Medulla oblongata (tissue), 1 donor: ENCODE data around the gene ZNF222.

Experiments
- DNase-seq: peaks from one replicate; pipeline ENCODE4 v3.0.0-alpha.2; 2015; ENCODE audit errors: extremely low spot score

The ZNF222 gene

DNA sequence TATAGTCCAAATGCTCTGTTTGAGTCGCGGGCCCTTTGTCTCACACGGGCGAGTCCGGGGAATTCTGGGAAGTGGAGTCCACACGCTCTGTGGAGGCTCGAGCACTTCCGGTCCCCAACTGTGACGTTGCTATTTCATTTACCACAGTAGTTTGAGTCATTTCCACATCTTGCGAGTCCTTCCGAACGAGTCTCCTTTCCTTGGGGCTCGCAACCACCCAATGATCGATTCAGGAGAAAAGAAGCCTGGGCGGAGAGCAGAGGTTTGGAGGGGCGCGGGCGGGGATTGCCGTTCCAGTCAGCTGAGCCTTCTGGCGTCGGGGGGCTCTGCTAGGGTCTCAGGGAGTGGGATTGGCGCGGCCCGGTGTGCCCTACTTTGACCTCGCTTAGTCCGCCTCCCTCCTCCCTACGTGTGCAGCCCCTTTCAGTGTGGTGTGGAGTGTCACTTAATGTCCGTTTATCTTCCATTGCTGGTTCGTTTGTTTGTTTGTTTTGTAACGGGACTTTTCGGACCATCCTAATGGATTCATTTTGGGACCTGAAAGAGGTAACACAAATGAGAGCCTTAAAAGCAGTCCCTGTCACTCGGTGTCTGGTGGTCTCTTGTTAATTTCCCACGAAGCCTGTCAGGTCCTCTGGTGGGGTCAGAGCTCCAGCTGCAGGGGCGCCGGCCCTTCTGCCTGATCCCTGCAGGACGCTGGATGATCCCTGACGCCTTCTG is at the start of gene ZNF222:
TSS of gene ZNF222 (plus strand) at position 163 of the 720 bp plus-strand sequence. CDS start at position 221, 58 bp downstream.
- peak; percentile 94 for DNase-seq

DNA sequence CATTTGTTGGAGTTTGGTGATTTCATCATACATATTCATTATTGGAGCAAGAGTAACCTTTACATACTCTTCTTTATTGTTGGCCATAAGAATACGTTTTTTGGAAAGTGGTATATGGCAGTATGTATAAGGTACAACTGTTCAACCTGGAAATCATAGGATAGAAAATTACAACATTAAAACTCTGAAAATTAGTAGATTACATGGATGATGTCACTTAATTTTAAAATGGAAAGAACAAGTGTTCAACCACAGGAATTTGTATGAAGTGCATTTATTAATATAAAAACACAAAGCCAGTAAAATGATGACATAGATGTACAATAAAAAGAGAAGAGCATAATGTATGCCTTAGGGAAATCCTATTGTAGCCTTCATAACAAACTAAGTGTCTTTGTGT is 48.4 kb upstream of the ZNF222 start:
- no peak for DNase-seq

DNA sequence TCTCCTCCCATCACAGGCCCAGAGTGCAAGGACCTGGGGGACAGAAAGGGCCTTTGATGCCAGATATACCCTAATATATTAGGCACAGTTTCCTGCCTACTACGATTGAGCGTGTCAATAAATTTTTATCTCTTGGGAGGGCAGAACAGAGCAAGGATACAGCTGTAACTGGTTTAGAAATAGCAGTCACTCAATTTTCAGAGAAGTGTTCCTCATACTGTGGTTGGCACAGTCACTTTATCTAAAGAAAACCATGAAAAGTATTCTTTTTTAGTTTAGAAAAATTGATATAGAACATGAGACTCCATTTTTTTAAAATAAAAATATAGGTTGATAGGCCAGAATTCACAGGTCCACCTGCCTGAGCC is 41.7 kb upstream of the ZNF222 start:
- DNase-seq, result no peak

DNA sequence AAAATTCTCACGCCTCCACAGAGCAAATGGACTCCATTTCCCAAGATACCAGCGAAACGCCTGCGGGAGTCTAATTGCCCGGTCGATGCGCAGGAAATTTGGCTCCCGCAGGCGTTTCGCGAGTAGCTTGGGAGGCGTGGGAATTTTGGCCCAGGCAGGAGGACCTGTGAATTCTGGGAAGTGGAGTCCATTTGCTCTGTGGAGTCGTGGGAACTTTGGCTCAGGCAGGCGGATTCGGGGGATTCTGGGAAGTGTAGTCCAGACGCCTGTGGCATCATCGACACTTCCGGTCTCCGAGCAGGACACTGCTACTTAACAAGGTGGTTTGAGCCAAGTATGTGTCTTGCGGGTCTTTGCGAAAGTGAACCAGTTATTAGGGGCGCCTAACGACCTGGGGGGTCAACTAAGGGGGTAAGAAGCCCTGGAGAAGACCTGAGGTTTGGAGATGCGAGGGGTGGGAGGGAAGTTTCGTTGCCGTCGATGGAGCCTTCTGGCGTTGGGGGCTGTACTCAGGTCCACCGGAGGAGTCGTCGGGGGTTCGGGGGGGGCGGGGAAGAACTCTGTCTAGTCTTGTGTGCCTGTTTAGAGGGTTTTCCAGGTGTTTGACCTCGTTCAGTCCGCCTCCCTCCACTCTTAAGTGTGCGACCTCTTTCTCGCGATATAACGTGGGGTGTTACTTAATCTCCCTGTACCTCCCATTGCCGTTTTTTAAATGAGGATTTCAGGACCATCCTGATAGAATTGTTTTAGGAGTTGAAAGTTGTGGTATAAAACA is 41.1 kb upstream of the ZNF222 start, which contains the start of gene ZNF155:
TSS of gene ZNF155 (plus strand) at position 277 of the 775 bp plus-strand sequence. CDS start 4,356 bp downstream, outside the sequence.
- DNase-seq, result peak; percentile 98

DNA sequence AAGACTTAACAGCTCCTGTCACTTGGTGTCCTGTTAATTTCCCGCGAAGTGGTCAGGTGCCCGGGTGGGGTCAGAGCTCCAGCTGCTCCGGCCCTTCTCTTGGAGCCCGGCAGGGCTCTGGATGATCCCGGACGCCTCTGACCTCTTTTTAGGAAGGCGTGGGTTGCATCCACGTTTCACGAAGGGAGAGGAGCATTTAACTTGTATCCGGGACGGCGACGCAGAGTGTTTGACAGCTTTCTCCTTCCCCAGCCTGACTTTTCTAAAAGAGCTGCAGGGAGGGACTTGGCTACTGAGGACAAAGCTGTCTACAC is 40.5 kb upstream of the ZNF222 start:
- no peak for DNase-seq

DNA sequence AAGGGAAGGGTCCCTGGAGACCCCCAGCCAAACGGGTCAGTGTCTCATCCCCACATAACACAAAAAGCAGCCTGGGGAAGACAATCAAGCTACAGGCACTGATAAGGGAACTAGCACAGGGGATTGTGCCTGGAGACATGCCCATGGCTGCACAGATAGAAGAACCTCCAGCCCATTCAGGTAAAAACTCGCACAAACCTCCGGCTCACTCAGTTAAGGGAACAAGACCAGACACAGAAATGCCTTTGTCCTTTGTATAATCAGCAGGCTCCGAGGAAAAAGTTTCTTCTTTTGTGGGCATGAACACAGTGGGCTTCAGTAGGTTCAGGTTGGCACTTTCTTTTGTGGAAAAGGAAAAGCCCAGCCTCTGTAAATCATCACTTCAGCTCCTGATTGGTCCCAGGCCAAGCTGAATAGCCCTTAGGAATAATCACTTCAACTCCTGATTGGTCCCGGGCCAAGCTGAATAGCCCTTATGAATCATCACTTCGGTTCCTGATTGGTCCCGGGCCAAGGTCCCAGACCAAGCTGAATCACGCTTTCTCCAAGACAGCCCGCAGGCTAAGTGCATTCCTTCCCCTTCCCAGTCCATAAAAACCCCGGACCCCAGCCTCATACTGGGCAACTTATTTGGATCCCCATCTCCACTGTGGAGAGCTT is 27.4 kb upstream of the ZNF222 start:
- DNase-seq, result no peak

DNA sequence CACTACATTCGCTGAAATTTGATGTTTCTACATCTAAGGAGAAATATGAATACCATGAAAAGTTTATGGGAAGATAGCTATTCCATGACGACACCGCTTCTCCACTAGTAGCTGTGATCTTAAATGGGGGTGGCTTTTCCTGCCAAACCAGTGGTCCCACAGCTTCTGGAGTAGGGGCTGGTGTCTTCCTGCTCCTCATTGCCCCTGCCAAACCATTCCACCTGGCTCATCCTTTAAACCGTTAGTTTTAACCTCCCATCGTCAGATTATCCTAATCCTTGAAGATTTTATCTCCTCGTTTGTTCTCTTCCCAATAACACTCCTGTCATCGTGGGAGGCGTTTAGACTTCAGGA is 23.0 kb upstream of the ZNF222 start:
- DNase-seq, result no peak

DNA sequence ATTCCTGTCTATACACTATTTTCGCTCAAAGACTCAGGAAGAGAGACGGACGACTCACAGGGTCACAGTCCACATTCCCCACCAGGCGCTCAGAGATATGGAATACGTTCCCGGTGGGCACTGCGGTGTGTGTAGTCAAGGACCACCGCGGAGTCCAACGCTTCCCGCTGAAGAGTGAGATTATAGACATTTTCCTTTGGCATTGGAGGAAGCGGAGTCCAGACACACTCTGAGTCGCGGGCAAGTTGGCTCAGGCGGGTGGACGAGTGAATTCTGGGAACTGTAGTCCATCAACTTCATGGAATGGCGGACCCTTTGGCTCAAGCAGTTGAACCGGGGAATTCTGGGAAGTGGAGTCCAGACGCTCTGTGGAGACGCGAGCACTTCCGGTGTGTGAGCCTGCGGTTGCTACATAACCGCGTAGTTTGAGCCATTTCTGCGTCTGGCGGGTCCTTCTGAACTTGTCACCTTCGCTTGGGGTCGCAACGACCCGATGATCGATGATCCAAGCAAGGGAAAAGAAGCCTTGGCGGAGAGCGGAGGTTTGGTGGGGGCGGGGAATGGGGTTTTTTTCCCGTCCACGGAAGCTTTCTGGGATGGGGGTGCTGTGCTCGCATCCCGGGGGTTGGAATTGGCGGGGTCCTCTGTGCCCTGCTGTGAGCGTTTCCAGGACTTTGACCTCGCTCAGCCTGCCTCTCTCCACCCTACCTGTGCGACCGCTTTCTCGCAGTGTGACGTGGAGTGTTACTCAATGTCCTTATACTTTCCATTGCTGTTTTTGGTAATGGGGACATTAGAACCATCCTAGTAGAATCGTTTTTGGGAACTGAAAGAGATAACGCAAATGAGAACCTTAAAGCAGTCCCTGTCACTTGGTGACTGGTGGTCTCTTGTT is 22.4 kb upstream of the ZNF222 start, which contains the start of gene ZNF230:
TSS of gene ZNF230 (plus strand) at position 392 of the 895 bp plus-strand sequence. CDS start 4,122 bp downstream, outside the sequence.
- DNase-seq, result peak; percentile 99

DNA sequence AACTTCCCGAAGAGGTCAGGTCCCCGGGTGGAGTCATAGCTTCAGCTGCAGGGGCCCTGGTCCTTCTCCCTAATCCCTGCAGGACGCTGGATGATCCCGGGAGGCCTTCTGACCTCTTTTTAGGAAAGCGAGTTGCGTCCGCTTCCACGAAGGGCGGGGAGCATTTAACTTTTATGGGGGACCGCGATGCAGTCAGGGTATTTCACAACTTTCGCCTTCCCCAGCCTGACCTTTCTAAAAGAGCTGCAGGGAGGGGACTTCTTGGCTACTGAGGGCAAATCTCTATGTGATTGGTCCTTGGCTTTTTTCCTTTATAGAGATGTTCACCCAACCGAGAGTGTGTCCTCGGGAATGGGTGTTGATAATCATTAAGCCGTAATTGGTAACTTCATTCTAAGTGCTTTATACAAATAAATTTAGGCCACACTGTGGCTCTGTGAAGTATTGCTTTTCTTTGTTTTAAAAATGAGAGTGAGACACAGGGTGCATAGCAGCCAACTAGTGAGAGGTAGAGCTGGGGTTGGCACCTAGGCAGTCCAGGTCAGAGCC is 21.6 kb upstream of the ZNF222 start:
- DNase-seq, result no peak

DNA sequence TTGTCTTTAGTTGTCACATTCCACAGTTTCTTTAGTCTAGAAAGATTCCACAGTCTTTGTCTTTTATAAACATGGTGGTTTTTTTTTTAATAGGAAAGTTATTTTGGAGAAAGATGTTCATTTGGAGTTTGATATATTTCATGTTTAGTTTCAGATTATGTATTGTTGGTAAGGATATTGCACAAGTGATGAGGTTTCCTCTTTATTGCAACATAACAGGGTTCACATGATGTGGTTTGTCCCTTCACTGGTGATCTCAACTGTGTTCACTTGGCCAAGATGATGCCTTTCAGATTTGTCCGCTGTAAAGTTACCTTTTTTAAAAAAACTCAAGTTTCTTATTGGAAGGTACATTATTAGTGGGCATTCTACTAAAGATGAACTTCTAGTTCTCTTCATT is 19.2 kb upstream of the ZNF222 start:
- no peak for DNase-seq

DNA sequence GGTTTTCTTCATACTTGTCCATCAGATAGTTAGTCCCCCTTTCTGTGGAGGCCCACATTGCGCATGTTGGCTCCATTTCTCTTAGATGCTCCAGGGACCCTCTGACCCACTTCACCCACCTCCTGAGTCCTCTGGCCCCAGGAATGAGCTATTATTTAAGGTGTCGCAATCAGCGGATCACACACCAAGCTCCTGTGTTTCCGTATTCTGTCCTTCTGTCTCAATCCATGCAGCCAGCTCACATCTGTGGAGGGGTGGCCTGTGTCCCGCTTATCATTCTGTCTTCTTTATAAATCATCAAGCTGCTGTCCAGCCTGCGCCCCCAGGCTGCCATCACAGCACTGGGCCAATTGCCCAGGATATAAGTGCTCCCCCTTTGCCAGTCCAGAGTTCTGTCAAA is 17.7 kb upstream of the ZNF222 start:
- DNase-seq, result no peak

DNA sequence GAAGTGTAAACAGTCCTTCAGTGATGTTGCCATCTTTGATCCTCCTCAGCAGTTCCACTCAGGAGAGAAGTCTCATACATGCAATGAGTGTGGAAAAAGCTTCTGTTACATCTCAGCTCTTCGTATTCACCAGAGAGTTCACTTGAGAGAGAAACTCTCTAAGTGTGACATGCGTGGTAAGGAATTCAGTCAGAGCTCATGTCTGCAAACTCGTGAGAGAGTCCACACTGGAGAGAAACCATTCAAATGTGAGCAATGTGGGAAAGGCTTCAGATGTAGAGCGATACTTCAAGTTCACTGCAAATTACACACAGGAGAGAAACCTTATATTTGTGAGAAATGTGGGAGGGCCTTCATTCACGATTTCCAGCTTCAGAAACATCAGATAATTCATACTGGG is 14.7 kb upstream of the ZNF222 start:
- no peak for DNase-seq

DNA sequence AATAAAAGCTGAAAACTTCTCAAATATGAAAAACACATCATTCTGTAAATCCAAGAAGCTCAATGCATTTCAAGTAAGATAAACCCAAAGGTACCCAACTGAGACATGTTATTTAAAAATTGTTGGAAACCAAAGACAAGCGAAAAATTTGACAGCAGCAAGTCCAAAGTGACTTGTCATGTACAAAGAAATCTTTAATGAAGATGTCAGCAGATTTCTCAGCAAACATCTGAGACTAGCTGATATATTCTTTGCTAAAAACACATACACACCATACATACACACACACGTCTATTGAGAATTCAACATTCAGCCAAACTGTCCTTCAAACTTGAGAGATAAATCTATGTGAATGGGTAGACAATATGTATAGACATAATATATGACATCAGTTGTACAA is 5.7 kb upstream of the ZNF222 start:
- no peak for DNase-seq

DNA sequence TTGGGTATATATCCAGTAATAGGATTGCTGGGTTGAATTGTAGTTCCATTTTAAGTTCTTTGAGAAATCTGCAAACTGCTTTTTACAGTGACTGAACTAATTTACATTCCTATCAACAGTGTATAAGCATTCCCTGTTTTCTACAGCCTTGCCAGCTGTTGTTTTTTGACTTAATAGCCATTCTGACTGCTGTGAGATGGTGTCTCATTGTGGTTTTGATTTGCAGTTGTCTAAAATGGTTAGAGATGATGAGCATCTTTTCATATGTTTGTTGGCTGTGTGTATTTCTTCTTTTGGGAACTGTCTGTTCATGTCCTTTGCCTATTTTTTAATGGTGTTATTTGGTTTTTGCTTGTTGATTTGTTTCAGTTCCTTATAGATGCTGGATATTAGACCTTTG is 4.0 kb upstream of the ZNF222 start:
- no peak for DNase-seq

DNA sequence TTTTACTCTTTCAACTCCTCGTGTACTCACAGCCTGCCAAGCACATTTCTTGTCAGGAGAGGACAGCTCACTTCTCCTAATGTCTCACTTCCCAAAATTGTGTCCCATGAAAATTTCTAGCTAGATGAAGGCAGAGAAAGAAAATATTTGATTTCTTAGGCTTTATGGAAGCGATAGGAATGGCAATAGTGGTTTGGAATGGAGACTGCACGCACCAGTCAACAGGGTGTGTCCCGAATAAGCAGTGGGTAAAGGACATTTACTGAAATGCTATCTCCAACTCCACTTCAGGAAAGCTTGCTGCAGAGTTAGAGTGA is 321 bp upstream of the ZNF222 start:
- DNase-seq, result no peak

DNA sequence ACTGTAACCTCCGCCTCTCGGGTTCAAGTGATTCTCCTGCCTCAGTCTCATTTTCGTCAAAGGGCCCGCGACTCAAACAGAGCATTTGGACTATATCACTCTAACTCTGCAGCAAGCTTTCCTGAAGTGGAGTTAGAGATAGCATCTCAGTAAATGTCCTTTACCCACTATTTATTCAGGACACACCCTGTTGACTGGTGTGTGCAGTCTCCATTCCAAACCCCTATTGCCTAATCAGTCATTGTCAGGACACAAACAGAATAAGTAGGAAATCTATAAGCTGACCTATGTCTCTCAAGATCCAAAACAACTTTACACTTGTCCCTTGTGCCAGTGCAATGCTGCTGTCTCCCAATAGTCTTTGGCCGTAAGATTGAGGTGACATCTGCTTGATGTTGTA is 1.4 kb downstream of the ZNF222 start:
- DNase-seq, result no peak

DNA sequence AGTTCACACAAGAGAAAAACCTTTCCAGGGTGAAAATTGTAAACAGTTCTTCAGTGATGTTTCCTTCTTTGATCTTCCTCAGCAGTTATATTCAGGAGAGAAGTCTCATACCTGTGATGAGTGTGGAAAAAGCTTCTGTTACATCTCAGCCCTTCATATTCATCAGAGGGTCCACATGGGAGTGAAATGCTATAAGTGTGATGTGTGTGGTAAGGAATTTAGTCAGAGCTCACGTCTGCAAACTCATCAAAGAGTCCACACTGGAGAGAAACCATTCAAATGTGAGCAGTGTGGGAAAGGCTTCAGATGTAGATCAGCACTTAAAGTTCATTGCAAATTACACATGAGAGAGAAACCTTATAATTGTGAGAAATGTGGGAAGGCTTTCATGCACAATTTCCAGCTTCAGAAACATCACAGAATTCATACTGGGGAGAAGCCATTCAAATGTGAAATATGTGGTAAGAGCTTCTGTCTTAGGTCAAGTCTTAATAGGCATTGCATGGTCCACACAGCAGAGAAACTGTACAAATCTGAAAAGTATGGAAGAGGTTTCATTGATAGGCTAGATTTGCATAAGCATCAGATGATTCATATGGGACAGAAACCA is 6.9 kb downstream of the ZNF222 start:
- no peak for DNase-seq

DNA sequence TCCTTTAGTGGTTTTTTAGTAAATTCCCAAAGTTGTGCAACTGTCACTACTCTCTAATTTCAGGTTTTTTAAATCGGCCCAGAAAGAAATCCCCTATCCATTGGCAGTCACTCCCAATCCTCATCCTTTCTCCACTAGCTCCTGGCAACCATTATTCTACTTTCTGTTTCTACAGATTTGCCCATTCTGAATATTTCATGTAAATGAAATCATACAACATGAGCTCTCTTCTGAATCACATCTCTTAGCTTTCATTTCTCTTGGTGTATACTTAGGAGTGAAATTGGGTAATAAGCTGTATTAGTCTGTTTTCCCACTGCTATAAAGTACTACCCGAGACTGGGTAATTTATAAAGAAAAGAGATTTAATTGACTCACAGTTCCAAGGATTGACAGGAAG is 17.0 kb downstream of the ZNF222 start:
- DNase-seq, result no peak

DNA sequence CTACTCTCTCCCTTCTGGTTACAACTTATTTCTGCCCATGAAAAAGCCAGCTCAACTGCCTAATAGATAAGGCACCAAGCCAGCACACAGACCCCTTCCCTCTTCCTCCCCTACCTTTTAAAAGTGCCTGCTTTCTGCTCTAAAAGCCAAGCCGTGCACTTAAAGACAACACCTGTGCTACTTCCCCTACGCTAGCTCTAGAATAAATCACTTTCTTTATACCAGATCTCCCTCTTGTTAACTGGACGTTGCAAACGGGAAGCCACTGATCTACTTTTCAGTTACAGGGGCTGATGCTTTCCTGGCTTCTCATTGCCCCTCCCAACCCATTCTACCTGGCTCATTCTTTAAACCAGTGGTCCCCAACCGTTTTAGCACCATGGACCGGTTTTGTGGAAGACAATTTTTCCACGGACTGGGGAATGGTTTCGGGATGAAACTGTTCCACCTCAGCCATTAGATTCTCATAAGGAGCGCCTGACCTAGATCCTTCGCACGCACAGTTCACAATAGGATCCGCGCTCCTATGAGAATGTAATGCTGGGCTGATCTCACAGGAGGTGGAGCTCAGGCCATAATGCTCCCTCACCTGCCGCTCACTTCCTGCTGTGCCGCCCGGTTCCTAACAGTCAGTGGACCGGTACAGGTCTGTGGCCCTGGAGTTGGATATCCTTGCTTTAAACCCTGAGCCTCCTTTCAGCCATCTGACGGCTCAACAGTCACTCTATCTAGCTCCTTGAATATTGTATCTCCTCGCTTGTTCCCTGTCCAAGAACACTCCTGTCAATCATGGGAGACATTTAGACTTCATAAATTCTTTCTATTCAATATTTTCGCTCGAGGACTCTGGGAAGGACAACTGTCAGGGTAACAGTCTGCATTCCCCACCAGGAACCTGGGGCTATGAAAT is 25.8 kb downstream of the ZNF222 start:
- no peak for DNase-seq
